Liver (tissue), 9 donors: ENCODE results near the gene CYFIP2. TPM values are rescaled to one million over a fixed set of nuclear protein-coding genes. Genes with fewer than 3 reads are reported as not detected.

ENCODE experiments used
- DNase-seq: peaks from one replicate; pipeline ENCODE4 v3.0.0-alpha.2; 2017; ENCODE audit warnings: low spot score
- H3K27ac ChIP-seq, 2 donors: one replicate each; pipeline ENCODE4 v1.7.0; 2013; ENCODE audit warnings: inconsistent platforms in 2 of 2, low read length in 2 of 2, control low read depth in 1 of 2, low read depth in 1 of 2, mild to moderate bottlenecking in 1 of 2
- H3K27me3 ChIP-seq, 4 donors: one replicate each; pipeline versions ENCODE4 v1.6.1 to v1.7.0; 2013; ENCODE audit warnings: low read length in 3 of 4, inconsistent platforms in 1 of 4, mild to moderate bottlenecking in 1 of 4, moderate library complexity in 1 of 4; ENCODE audit not compliant: control insufficient read depth in 4 of 4, insufficient read depth in 4 of 4
- H3K36me3 ChIP-seq, 4 donors: one replicate each; pipeline versions ENCODE4 v1.6.1 to v1.7.0; 2013; ENCODE audit warnings: low read length in 3 of 4, mild to moderate bottlenecking in 3 of 4, low read depth in 1 of 4, moderate library complexity in 1 of 4; ENCODE audit not compliant: control insufficient read depth in 4 of 4, insufficient read depth in 3 of 4
- H3K4me1 ChIP-seq, 4 donors: one replicate each; pipeline versions ENCODE4 v1.6.1 to v1.7.0; 2013; ENCODE audit warnings: low read length in 3 of 4, mild to moderate bottlenecking in 3 of 4, moderate library complexity in 1 of 4; ENCODE audit not compliant: control insufficient read depth in 4 of 4, insufficient read depth in 4 of 4
- H3K4me3 ChIP-seq, 3 donors: one replicate each; pipeline versions ENCODE4 v1.6.1 to v1.7.0; 2013; ENCODE audit warnings: low read length in 3 of 3, control low read depth in 1 of 3, low read depth in 1 of 3, mild to moderate bottlenecking in 1 of 3
- H3K9ac ChIP-seq, 2 donors: one replicate each; pipeline ENCODE4 v1.7.0; 2013; ENCODE audit warnings: low read length in 2 of 2, mild to moderate bottlenecking in 2 of 2, moderate library complexity in 2 of 2, control low read depth in 1 of 2, low read depth in 1 of 2
- H3K9me3 ChIP-seq, 4 donors: one replicate each; pipeline versions ENCODE4 v1.6.1 to v1.7.0; 2013; ENCODE audit warnings: low read length in 3 of 4; ENCODE audit not compliant: control insufficient read depth in 4 of 4
- CTCF ChIP-seq: fragments of 150-350 bp; IDR thresholded peaks from 2 replicates; pipeline ENCODE4 v1.5.1; 2017; ENCODE audit warnings: improper control_type of control experiment, low read depth, low read length; ENCODE audit not compliant: missing input control
- FOXA1 ChIP-seq: IDR thresholded peaks from 2 replicates; pipeline ENCODE4 v1.6.1; 2016; ENCODE audit warnings: antibody characterized with exemption
- FOXA2 ChIP-seq: IDR thresholded peaks from 2 replicates; pipeline ENCODE4 v1.6.1; 2016; ENCODE audit warnings: antibody characterized with exemption
- GABPA ChIP-seq, 2 donors: IDR thresholded peaks in 1 of 2; conservative IDR thresholded peaks in 1 of 2; 2 replicates each; pipeline ENCODE4 v1.6.1; 2016; ENCODE audit warnings: antibody characterized with exemption in 2 of 2, mild to moderate bottlenecking in 1 of 2, moderate library complexity in 1 of 2
- HNF4A ChIP-seq, 2 donors: conservative IDR thresholded peaks; 2 replicates each; pipeline ENCODE4 v1.6.1; 2016; ENCODE audit warnings: antibody characterized with exemption in 2 of 2, mild to moderate bottlenecking in 2 of 2
- JUND ChIP-seq, 2 donors: IDR thresholded peaks; 2 replicates each; pipeline ENCODE4 v1.6.1; 2016; ENCODE audit warnings: antibody characterized with exemption in 2 of 2
- NR2F2 ChIP-seq: IDR thresholded peaks from 2 replicates; pipeline ENCODE4 v1.6.1; 2016; ENCODE audit warnings: antibody characterized with exemption
- RAD21 ChIP-seq, 2 donors: IDR thresholded peaks; 2 replicates each; pipeline ENCODE4 v1.6.1; 2016; ENCODE audit warnings: antibody characterized with exemption in 2 of 2, mild to moderate bottlenecking in 2 of 2
- REST ChIP-seq: IDR thresholded peaks from 2 replicates; pipeline ENCODE4 v1.6.1; 2016; ENCODE audit warnings: antibody characterized with exemption, mild to moderate bottlenecking
- RXRA ChIP-seq, 2 donors: IDR thresholded peaks; 2 replicates each; pipeline ENCODE4 v1.6.1; 2017 to 2018; ENCODE audit warnings: antibody characterized with exemption in 2 of 2, mild to moderate bottlenecking in 1 of 2
- TAF1 ChIP-seq: conservative IDR thresholded peaks from 2 replicates; pipeline ENCODE4 v1.6.1; 2016; ENCODE audit warnings: antibody characterized with exemption, mild to moderate bottlenecking
- WGBS: extraction: QIAGEN DNeasy Blood & Tissue Kit; methylation state at CpG from one replicate; pipeline ENCODE4 v1.1.7; 2013; 5-methylcytosine and 5-hydroxymethylcytosine counted together
- polyA plus RNA-seq, 2 donors: library from polyadenylated mRNA; stranded (reverse) in 1 of 2; unstranded in 1 of 2; fragments of 200-250 nt in 1 of 2; fragments of >200 nt in 1 of 2; fragmentation: Nextera tagmentation in 1 of 2; extraction: Ambion mirVana in 1 of 2; gene quantifications; one replicate each; pipeline versions ENCODE4 v1.2.1 to v1.2.3, GENCODE V29; 2013 to 2015
- total RNA-seq, 2 donors: library from RNA; depleted of rRNA; stranded (reverse); fragments of >200 nt; gene quantifications; one replicate each; pipeline ENCODE4 v1.2.3, GENCODE V29; 2014
- donor health status: healthy.
- donor health status: healthy.
- donor health status: healthy.
- donor health status: healthy.
- donor health status: healthy.

Gene CYFIP2
- total and polyA plus RNA-seq, 4 donors: 12.6 to 38.9 (median 28.2) TPM

GRCh38 chr5:157248821-157249470, 17.0 kb upstream of the CYFIP2 start:
- Histone ChIP-seq H3K36me3 (no peaks in the 10 kb centered on the region), H3K4me1 (peaks cover 0 to 3% (median 0%) of the 10 kb centered on the region in 4 donors)

GRCh38 chr5:157252711-157253465, 13.0 kb upstream of the CYFIP2 start:
- H3K27ac ChIP-seq: no peak overlapping the region
- DNase-seq: no peak
- H3K9ac ChIP-seq: no peak overlapping the region
- TF ChIP-seq RXRA (IDR thresholded peaks at IDR 0.05): no peak
- no peak for TF ChIP-seq FOXA1
- no peak for TF ChIP-seq REST
- H3K4me3 ChIP-seq: no peak overlapping the region
- H3K9me3 ChIP-seq: no peaks in the 10 kb centered on the region
- no peaks in the 10 kb centered on the region for H3K27me3 ChIP-seq
- H3K36me3 ChIP-seq: no peaks in the 10 kb centered on the region
- peaks cover 0 to 3% (median 0%) of the 10 kb centered on the region in 4 donors for H3K4me1 ChIP-seq
- 60% methylated on average over 4 of the region's 4 CpGs for WGBS

More at GRCh38 chr5:157248821-157249470, 17.0 kb upstream of the CYFIP2 start:
- DNase-seq: no peak
- Histone ChIP-seq H3K4me3 (no peak overlapping the region), H3K27ac (no peak overlapping the region), H3K9ac (no peak overlapping the region), H3K27me3 (no peaks in the 10 kb centered on the region), H3K9me3 (no peaks in the 10 kb centered on the region)
- 80% methylated on average over 11 of the region's 11 CpGs for WGBS
- no peak for TF ChIP-seq FOXA1
- no peak for TF ChIP-seq RXRA (IDR thresholded peaks at IDR 0.05)
- TF ChIP-seq TAF1: no peak
- TF ChIP-seq JUND (IDR thresholded peaks at IDR 0.05): no peak
- no peak for TF ChIP-seq FOXA2

- peak; percentile 53 for DNase-seq
- no peak overlapping the region for H3K4me3 ChIP-seq
- WGBS: 4% methylated on average over 2 of the region's 2 CpGs
Observed at GRCh38 chr5:157253547-157253946, 12.4 kb upstream of the CYFIP2 start.

More at GRCh38 chr5:157253547-157253946, 12.4 kb upstream of the CYFIP2 start:
- no peaks in the 10 kb centered on the region for H3K36me3 ChIP-seq
- no peaks in the 10 kb centered on the region for H3K27me3 ChIP-seq
- H3K27ac ChIP-seq: no peak overlapping the region
- H3K4me1 ChIP-seq: peaks cover 0 to 3% (median 0%) of the 10 kb centered on the region in 4 donors
- TF ChIP-seq HNF4A (conservative IDR thresholded peaks at IDR 0.05) (peak in 1 of 2 donors; percentile 23), GABPA (IDR thresholded peaks at IDR 0.05 in 1 of 2, conservative IDR thresholded peaks at IDR 0.05 in 1 of 2) (no peak), NR2F2 (no peak), CTCF (peak; percentile 96), RAD21 (IDR thresholded peaks at IDR 0.05) (peak; percentile 98 to 99)
- no peak overlapping the region for H3K9ac ChIP-seq
- H3K9me3 ChIP-seq: no peaks in the 10 kb centered on the region
